ENCODE results near the gene DEFB128. TPM values are rescaled to one million over a fixed set of nuclear protein-coding genes. Genes with fewer than 3 reads are reported as not detected.
"Not testable (repeated sequence)": the region's sequence is repeated elsewhere in the genome, so short reads cannot be mapped to it uniquely, and the experiment has no call there.

The DEFB128 gene
- not detected in 2 replicates for total RNA-seq

- no peak for DNase-seq (ENCODE audit: low read depth)
Observed at GRCh38 chr20:189611-190010, at the start of gene DEFB128. Gene DEFB128, minus strand, starts transcription at chr20:189711. Its CDS starts 88 bp downstream, at chr20:189623.

- DNase-seq (ENCODE audit: low read depth): no peak
Observed at GRCh38 chr20:237929-238328, 48.4 kb upstream of the DEFB128 start.

- no peak for DNase-seq (ENCODE audit: low read depth)
Observed at GRCh38 chr20:237489-237888, 48.0 kb upstream of the DEFB128 start.

- peak; percentile 31 for DNase-seq (ENCODE audit: low read depth)
Observed at GRCh38 chr20:235891-236290, 46.4 kb upstream of the DEFB128 start.

GRCh38 chr20:227439-228105 is 38.1 kb upstream of the DEFB128 start:
- DNase-seq (ENCODE audit: low read depth): no peak

- DNase-seq (ENCODE audit: low read depth): no peak
Observed at GRCh38 chr20:226958-227357, 37.4 kb upstream of the DEFB128 start, which contains the start of gene DEFB129. Gene DEFB129, plus strand, starts transcription at chr20:227258. Its CDS starts 31 bp downstream, at chr20:227289.

- DNase-seq (ENCODE audit: low read depth): not testable (repeated sequence)
Observed at GRCh38 chr20:225879-226278, 36.4 kb upstream of the DEFB128 start.

- DNase-seq (ENCODE audit: low read depth): no peak
Observed at GRCh38 chr20:221258-221830, 31.8 kb upstream of the DEFB128 start.

- DNase-seq (ENCODE audit: low read depth): peak; percentile 26
Observed at GRCh38 chr20:219290-220115, 30.0 kb upstream of the DEFB128 start.

- no peak for DNase-seq (ENCODE audit: low read depth)
Observed at GRCh38 chr20:217266-217665, 27.8 kb upstream of the DEFB128 start.

- DNase-seq (ENCODE audit: low read depth): no peak
Observed at GRCh38 chr20:215796-216195, 26.3 kb upstream of the DEFB128 start.

- DNase-seq (ENCODE audit: low read depth): no peak
Observed at GRCh38 chr20:214383-214782, 24.9 kb upstream of the DEFB128 start.

- no peak for DNase-seq (ENCODE audit: low read depth)
Observed at GRCh38 chr20:210809-211502, 21.4 kb upstream of the DEFB128 start.

GRCh38 chr20:208942-209566 is 19.5 kb upstream of the DEFB128 start:
- peak; percentile 70 for DNase-seq (ENCODE audit: low read depth)

- DNase-seq (ENCODE audit: low read depth): not testable (repeated sequence)
Observed at GRCh38 chr20:203630-204029, 14.1 kb upstream of the DEFB128 start.

GRCh38 chr20:199996-200395 is 10.5 kb upstream of the DEFB128 start:
- no peak for DNase-seq (ENCODE audit: low read depth)

- DNase-seq (ENCODE audit: low read depth): no peak
Observed at GRCh38 chr20:198225-198624, 8.7 kb upstream of the DEFB128 start.

GRCh38 chr20:187733-188132 is 1.8 kb downstream of the DEFB128 start:
- DNase-seq (ENCODE audit: low read depth): no peak

GRCh38 chr20:184288-184687 is 5.2 kb downstream of the DEFB128 start:
- no peak for DNase-seq (ENCODE audit: low read depth)

- no peak for DNase-seq (ENCODE audit: low read depth)
Observed at GRCh38 chr20:168876-169275, 20.6 kb downstream of the DEFB128 start.

- no peak for DNase-seq (ENCODE audit: low read depth)
Observed at GRCh38 chr20:164618-165017, 24.9 kb downstream of the DEFB128 start.

- DNase-seq (ENCODE audit: low read depth): no peak
Observed at GRCh38 chr20:157154-157553, 32.4 kb downstream of the DEFB128 start, which contains the start of gene DEFB127. Gene DEFB127, plus strand, starts transcription at chr20:157454. Its CDS starts 91 bp downstream, at chr20:157545.

Measured in renal cortical epithelial cell (primary cell).